ENCODE results near the gene AOX1.

DNA sequence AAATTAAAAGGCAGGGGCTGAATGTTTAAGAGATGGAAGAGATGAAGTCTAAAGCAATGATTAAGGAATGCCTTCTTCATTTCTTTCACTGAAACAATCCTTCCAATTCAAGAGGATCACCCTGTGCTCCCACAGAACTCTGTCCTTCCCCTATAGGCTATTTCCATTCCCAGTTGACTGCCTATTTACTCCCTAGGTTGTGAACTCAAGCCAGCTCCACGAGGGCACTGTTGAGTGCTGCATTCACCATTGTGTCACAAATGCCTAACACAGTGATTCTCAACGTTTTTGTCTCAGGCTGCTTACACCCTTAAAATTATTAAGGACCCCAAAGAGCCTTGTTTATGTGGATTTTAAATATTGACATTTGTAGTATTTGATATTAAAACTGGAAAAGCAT, 112.4 kb downstream of the AOX1 start:
- TF ChIP-seq, protein P1, sequence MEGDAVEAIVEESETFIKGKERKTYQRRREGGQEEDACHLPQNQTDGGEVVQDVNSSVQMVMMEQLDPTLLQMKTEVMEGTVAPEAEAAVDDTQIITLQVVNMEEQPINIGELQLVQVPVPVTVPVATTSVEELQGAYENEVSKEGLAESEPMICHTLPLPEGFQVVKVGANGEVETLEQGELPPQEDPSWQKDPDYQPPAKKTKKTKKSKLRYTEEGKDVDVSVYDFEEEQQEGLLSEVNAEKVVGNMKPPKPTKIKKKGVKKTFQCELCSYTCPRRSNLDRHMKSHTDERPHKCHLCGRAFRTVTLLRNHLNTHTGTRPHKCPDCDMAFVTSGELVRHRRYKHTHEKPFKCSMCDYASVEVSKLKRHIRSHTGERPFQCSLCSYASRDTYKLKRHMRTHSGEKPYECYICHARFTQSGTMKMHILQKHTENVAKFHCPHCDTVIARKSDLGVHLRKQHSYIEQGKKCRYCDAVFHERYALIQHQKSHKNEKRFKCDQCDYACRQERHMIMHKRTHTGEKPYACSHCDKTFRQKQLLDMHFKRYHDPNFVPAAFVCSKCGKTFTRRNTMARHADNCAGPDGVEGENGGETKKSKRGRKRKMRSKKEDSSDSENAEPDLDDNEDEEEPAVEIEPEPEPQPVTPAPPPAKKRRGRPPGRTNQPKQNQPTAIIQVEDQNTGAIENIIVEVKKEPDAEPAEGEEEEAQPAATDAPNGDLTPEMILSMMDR (conservative IDR thresholded peaks at IDR 0.05; ENCODE audit: low read length): no peak
- TF ChIP-seq EZH2phosphoT487 (IDR thresholded peaks at IDR 0.05; ENCODE audit: borderline replicate concordance): no peak

Data from Loucy (cell line).